ENCODE measurements around the gene SNUPN.

SNUPN gene

DNA sequence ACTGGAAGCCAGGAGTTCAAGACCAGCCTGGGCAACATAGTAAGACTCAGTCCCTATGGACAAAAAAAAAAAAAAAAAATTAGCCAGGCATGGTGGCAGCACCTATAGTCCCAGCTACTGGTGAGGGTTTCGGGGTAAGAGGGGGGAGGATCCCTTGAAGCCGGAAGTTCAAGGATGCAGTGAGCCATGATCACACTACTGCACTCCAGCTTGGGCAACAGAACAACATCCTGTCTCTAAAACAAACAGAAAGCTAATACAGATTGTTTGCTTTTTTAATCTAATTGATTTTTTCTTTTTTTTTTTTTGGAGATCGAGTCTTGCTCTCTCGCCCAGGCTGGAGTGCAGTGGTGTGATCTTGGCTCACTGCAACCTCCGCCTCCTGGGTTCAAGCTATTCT is 16.1 kb upstream of the SNUPN start:
- Histone ChIP-seq H3K4me2 (ENCODE audit: low read depth, low read length) (no peak overlapping the region), H3K79me2 (ENCODE audit: low read length) (peaks cover 29% of the 10 kb centered on the region), H3K27ac (ENCODE audit: low read length) (no peak overlapping the region), H3K9me3 (replicated peaks; ENCODE audit: insufficient read depth, low read length) (no peaks in the 10 kb centered on the region), H3K27me3 (replicated peaks; ENCODE audit: insufficient read depth, low read length) (peaks cover 14% of the 10 kb centered on the region), H3K4me1 (ENCODE audit: low read length) (no peaks in the 10 kb centered on the region), H3K36me3 (replicated peaks; ENCODE audit: insufficient read depth, low read length) (no peaks in the 10 kb centered on the region), H3F3A (ENCODE audit: insufficient read depth, low read length) (peaks cover 9% of the 10 kb centered on the region; the same call in 1 of the 2 replicates), H2AFZ (ENCODE audit: low read length) (no peak overlapping the region), H3K9me2 (replicated peaks; ENCODE audit: insufficient read depth, low read length) (no peaks in the 10 kb centered on the region), H3K4me3 (ENCODE audit: low read length) (no peak overlapping the region), H3K9ac (ENCODE audit: low read length) (no peak overlapping the region), H4K20me1 (ENCODE audit: insufficient read depth, low read length) (no peaks in the 10 kb centered on the region)
- TF ChIP-seq EZH2phosphoT487 (IDR thresholded peaks at IDR 0.05; ENCODE audit: low read length) (no peak), EZH2 (optimal IDR thresholded peaks at IDR 0.05; ENCODE audit: low read depth, low read length) (no peak)
- TF ChIP-seq, protein P1, sequence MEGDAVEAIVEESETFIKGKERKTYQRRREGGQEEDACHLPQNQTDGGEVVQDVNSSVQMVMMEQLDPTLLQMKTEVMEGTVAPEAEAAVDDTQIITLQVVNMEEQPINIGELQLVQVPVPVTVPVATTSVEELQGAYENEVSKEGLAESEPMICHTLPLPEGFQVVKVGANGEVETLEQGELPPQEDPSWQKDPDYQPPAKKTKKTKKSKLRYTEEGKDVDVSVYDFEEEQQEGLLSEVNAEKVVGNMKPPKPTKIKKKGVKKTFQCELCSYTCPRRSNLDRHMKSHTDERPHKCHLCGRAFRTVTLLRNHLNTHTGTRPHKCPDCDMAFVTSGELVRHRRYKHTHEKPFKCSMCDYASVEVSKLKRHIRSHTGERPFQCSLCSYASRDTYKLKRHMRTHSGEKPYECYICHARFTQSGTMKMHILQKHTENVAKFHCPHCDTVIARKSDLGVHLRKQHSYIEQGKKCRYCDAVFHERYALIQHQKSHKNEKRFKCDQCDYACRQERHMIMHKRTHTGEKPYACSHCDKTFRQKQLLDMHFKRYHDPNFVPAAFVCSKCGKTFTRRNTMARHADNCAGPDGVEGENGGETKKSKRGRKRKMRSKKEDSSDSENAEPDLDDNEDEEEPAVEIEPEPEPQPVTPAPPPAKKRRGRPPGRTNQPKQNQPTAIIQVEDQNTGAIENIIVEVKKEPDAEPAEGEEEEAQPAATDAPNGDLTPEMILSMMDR (IDR thresholded peaks at IDR 0.05; ENCODE audit: low read length), result no peak
- no peak for DNase-seq

DNA sequence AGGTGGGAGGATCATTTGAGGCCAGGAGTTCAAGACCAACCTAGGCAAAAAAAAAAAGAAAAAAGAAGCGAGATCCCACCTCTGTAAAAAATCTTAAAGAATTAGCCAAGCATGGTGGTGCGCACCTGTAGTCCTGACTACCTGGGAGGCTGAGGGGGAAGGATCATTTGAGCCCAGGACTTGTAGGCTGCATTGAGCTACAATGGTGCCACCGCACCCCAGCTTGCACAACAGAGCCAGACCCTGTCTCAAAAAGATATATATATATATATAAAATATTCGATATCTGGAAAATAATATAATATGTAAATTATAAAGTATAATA is 15.6 kb upstream of the SNUPN start:
- Histone ChIP-seq H2AFZ (ENCODE audit: low read length) (peak overlapping the region; percentile 63; the same call in 1 of the 2 replicates), H3K4me1 (ENCODE audit: low read length) (no peaks in the 10 kb centered on the region), H3K9me2 (replicated peaks; ENCODE audit: insufficient read depth, low read length) (no peaks in the 10 kb centered on the region), H3K27ac (ENCODE audit: low read length) (peak overlapping the region; percentile 69; the same call in 1 of the 2 replicates), H3K36me3 (replicated peaks; ENCODE audit: insufficient read depth, low read length) (no peaks in the 10 kb centered on the region), H3K9me3 (replicated peaks; ENCODE audit: insufficient read depth, low read length) (no peaks in the 10 kb centered on the region), H3K4me2 (ENCODE audit: low read depth, low read length) (peak overlapping the region; percentile 74; the same call in 1 of the 2 replicates), H3K9ac (ENCODE audit: low read length) (no peak overlapping the region; the same call in 1 of the 2 replicates), H3K4me3 (ENCODE audit: low read length) (no peak overlapping the region), H3K79me2 (ENCODE audit: low read length) (peaks cover 29% of the 10 kb centered on the region), H3F3A (ENCODE audit: insufficient read depth, low read length) (peaks cover 9% of the 10 kb centered on the region; the same call in 1 of the 2 replicates), H3K27me3 (replicated peaks; ENCODE audit: insufficient read depth, low read length) (peaks cover 9% of the 10 kb centered on the region), H4K20me1 (ENCODE audit: insufficient read depth, low read length) (no peaks in the 10 kb centered on the region)
- TF ChIP-seq EZH2 (optimal IDR thresholded peaks at IDR 0.05; ENCODE audit: low read depth, low read length) (no peak), EZH2phosphoT487 (IDR thresholded peaks at IDR 0.05; ENCODE audit: low read length) (no peak)
- TF ChIP-seq, protein P1 (IDR thresholded peaks at IDR 0.05; ENCODE audit: low read length), result no peak
- DNase-seq, result no peak

DNA sequence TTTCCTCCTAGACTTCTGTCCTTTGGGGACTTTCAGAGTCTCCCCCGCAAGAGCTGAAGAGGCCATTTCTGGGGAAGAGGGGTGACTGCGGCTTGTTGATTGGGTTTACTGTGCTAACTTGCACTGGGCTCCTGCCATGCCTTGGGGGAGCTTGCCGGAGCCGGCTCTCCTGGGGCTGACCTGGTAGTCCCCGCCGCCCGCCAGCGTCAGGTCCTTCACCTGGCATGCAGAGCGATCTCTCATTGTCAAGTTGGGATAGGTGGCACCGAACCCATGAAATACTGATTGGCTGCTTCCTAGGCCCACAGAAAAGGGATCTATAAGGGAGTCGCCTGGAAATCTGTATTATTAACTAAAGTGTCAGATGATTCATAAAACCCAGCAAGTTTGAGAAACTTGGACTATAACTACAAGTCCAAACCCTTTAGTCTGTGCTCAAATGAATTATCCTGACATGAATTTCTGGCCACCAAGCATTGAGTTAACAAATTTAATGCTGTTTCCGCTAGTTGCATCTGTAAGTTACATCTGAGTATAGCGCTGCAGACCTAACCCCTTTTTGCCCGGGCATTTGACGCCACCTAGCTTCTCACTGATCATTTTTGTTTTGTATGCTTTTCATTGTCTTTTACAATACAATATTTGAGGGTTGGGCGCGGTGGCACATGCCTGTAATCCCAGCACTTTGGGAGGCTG is 15.1 kb upstream of the SNUPN start:
- H3K4me3 ChIP-seq (ENCODE audit: low read length), result peak overlapping the region; percentile 94
- H3K27ac ChIP-seq (ENCODE audit: low read length), result peak overlapping the region; percentile 69
- no peaks in the 10 kb centered on the region for H3K4me1 ChIP-seq (ENCODE audit: low read length)
- no peaks in the 10 kb centered on the region for H3K9me3 ChIP-seq (replicated peaks; ENCODE audit: insufficient read depth, low read length)
- TF ChIP-seq EZH2 (optimal IDR thresholded peaks at IDR 0.05; ENCODE audit: low read depth, low read length) (no peak), EZH2phosphoT487 (IDR thresholded peaks at IDR 0.05; ENCODE audit: low read length) (no peak)
- TF ChIP-seq, protein P1 (IDR thresholded peaks at IDR 0.05; ENCODE audit: low read length), result peak; percentile 47
- peaks cover 29% of the 10 kb centered on the region for H3K79me2 ChIP-seq (ENCODE audit: low read length)
- no peaks in the 10 kb centered on the region for H4K20me1 ChIP-seq (ENCODE audit: insufficient read depth, low read length)
- DNase-seq, result peak; percentile 78
- H3K9me2 ChIP-seq (replicated peaks; ENCODE audit: insufficient read depth, low read length), result no peaks in the 10 kb centered on the region
- H3K4me2 ChIP-seq (ENCODE audit: low read depth, low read length), result peak overlapping the region; percentile 74
- H3K9ac ChIP-seq (ENCODE audit: low read length), result peak overlapping the region; percentile 86
- H3K36me3 ChIP-seq (replicated peaks; ENCODE audit: insufficient read depth, low read length), result no peaks in the 10 kb centered on the region
- H3F3A ChIP-seq (ENCODE audit: insufficient read depth, low read length), result peaks cover 9% of the 10 kb centered on the region; the same call in 1 of the 2 replicates
- H2AFZ ChIP-seq (ENCODE audit: low read length), result peak overlapping the region; percentile 63
- H3K27me3 ChIP-seq (replicated peaks; ENCODE audit: insufficient read depth, low read length), result peaks cover 4% of the 10 kb centered on the region; the same call in 1 of the 2 replicates
